Epithelial cell of esophagus (primary cell): Measurements from ENCODE around the gene KCTD20.
A peak's percentile ranks its signal among the peaks of the same experiment; 100 is the strongest.

Experiments
- DNase-seq: peaks from one replicate; pipeline ENCODE4 v3.0.0; 2010; ENCODE audit warnings: low read depth
- H3K4me3 ChIP-seq: 2 replicates; pipeline ENCODE4 v1.5.1; 2011; ENCODE audit warnings: mild to moderate bottlenecking, low read length, control low read depth
- TF ChIP-seq, protein P1 (sequence below): IDR thresholded peaks from 2 replicates; pipeline ENCODE4 v1.5.1; 2011; ENCODE audit warnings: low read depth, mild to moderate bottlenecking, low read length, control low read depth, inconsistent platforms; ENCODE audit not compliant: insufficient read depth; ENCODE audit errors: missing control alignments

The KCTD20 gene

DNA sequence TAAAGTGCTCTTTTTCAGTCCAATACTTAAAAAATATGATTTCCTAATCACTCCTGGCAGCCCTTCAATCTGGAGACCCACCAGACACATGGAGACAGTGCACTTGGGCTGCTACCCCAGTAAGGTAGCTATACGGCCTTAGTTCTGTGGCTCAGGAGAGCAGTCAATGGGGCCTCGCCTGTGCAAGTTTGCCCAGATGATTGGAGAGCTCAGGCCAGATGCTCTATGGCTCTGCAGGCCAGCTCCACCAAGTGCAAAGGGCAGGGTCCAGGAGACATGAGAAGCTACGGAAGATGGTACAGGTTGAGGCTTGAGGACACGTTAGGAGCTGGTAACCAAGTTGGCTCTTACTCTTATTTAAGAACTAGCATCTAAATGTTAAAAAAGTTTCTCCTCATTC is 73.8 kb downstream of the KCTD20 start:
- TF ChIP-seq, protein P1, sequence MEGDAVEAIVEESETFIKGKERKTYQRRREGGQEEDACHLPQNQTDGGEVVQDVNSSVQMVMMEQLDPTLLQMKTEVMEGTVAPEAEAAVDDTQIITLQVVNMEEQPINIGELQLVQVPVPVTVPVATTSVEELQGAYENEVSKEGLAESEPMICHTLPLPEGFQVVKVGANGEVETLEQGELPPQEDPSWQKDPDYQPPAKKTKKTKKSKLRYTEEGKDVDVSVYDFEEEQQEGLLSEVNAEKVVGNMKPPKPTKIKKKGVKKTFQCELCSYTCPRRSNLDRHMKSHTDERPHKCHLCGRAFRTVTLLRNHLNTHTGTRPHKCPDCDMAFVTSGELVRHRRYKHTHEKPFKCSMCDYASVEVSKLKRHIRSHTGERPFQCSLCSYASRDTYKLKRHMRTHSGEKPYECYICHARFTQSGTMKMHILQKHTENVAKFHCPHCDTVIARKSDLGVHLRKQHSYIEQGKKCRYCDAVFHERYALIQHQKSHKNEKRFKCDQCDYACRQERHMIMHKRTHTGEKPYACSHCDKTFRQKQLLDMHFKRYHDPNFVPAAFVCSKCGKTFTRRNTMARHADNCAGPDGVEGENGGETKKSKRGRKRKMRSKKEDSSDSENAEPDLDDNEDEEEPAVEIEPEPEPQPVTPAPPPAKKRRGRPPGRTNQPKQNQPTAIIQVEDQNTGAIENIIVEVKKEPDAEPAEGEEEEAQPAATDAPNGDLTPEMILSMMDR: no peak
- H3K4me3 ChIP-seq: no peak overlapping the region

DNA sequence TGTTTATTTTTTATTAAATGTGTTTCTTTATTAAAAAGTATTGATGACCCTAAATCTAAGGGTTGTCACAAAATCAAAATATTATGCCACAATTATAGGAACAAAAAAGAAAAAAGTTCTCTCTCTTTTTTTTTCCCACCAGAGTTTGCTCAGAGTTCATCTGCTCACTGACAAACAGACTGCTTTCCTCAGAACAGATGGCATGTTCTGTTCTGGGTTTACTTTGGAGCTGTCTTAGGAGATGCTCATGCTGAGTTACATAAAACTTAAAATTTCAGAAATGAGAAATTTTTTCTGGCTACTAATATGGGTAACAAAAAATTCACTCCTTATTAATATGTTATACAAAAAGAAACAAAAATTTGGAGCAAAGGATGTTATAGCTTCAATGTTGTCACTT is 74.2 kb downstream of the KCTD20 start:
- no peak for DNase-seq
- no peak overlapping the region for H3K4me3 ChIP-seq
- TF ChIP-seq, protein P1: no peak

More for the DNA sequence above, 73.8 kb downstream of the KCTD20 start:
- DNase-seq: no peak

DNA sequence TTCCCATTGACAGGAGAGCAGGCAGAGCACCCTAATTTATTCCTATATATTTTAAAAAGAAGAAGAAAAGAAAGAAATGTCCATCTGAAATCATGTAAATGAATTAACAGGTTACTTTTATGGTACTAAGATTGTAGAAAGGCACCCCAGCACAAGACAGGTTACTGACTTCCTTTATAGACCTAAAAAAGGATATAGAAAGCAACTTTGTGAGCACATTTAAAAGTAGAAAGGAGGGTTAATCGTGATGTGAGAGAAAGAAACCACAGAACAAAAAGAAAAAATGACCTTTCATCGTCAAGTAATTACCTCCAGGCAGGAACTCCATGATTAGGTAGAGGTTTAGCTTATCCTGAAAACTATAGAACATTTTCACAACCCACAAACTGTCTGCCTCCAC is 74.6 kb downstream of the KCTD20 start:
- TF ChIP-seq, protein P1: no peak
- DNase-seq: no peak
- no peak overlapping the region for H3K4me3 ChIP-seq

DNA sequence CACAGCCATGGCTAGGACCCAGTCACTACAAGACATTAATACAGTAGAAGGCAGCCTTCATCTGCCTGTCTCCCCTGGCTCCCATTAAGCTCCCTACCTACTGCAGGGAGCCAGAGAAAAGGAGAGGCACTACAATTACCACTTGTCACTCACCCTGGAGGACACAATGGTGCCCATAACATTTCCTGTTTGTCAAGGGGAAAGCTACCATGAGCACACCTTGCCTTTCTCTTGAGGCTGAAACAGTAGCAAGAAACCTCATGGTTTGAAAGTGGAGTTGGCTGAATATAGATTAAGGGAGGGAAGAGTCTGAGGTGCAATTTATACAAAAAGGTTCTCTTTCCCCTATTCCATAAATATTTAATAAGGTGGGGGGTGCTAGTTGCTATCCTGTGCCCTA is 76.6 kb downstream of the KCTD20 start:
- no peak for DNase-seq
- no peak overlapping the region for H3K4me3 ChIP-seq
- TF ChIP-seq, protein P1: no peak

DNA sequence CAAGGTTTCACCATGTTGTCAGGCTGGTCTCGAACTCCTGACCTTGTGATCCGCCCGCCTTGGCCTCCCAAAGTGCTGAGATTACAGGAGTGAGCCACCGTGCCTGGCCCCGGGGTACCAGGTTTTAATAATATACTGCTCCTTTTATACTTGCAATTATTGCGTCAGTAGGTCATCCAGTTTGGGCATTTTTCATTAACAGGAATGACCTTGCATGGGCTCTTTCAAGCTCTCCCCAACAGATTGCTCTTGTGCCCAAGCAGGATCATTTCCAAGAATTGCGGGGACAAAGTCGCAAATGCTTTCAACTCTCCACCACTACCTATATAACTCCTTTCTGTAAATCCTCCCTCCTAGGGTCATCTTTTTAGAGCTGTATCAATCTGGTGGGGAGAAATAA is 80.7 kb downstream of the KCTD20 start:
- H3K4me3 ChIP-seq: no peak overlapping the region
- TF ChIP-seq, protein P1: no peak
- DNase-seq: no peak

DNA sequence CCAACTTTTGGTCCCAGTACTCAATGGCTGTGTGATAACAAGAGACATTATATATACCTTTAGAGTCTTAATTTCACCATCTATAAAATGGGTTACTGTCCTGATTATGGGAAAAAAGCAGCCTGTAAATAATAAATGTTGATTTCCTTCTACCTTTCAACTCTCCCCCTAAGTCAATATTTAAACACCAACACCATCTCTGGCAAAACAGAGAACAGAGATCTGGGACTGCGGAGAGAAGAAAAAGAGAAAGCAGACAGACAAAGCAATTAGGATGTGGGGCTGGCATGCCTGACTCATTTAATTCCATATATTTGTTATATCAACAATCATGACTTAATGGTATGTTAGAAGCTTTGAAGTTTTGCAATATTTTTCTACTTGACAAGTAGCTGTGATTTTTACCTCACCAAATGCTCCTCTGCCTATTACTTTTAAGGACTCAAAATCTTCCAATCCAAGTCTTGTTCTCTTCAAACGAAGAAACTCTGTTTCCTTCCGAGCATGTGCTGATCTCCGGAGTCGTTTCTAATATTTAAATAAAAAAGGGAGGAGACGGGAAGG is 81.2 kb downstream of the KCTD20 start:
- DNase-seq: no peak
- TF ChIP-seq, protein P1: no peak
- no peak overlapping the region for H3K4me3 ChIP-seq

DNA sequence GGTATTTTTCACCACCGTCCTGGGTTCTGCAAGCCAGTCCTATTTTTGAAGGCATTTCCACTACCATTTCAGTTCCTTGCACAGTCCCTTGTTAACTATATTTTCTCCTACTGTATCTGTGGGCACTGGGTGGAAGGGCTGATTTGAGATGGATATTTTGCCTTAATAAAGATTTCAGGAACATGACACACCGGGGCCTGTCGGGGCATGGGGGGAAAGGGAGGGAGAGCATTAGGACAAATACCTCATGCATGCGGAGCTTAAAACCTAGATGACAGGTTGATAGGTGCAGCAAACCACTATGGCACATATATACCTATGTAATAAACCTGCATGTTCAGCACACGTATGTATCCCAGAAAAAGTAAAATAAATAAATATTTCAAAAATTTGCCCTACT is 82.1 kb downstream of the KCTD20 start:
- peak; percentile 54 for DNase-seq
- TF ChIP-seq, protein P1: no peak
- no peak overlapping the region for H3K4me3 ChIP-seq
